COR-L47 (cell line): ENCODE measurements around the gene CHN2.

Experiments used
- DNase-seq: peaks from one replicate; lab custom pipeline; 2025; lab: John Stamatoyannopoulos, UW

CHN2 gene

DNA sequence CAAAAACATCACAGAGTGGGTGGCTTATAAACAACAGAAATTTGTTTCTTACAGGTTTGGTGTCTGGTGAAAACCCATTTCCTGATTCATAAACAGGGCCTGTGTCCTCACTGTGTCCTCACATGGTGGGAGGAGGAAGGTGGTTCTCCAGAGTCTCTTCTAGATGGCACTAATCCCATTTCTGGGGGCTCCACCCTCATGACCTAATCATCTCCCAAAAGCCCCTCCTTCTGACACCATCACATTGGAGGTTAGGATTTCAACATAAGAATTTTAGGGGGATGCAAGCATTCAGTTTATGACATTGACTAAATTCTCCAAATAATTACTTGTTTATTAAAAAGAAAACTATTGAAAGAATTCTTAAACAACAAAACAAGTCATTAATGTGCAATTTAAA is 116.0 kb downstream of the CHN2 start:
- no peak for DNase-seq

DNA sequence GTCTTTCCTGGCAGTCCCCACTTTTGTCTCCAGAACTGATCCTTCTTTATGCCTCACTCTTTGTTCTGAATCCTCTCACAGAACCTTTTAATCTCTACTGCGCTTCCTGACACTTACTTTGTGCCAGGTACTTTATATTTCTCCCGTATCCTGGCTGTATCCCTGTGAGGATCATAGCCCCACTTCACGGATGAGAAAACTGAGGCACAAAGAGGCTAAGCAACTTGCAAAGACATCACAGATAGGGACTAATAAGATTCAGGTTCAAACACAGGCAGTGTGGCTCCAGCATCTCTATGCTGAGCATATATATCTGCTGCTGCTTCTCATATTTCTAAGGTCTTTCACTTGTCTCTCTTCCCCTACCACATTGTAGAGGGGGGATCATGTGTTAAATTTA is 116.7 kb downstream of the CHN2 start:
- DNase-seq, result no peak

DNA sequence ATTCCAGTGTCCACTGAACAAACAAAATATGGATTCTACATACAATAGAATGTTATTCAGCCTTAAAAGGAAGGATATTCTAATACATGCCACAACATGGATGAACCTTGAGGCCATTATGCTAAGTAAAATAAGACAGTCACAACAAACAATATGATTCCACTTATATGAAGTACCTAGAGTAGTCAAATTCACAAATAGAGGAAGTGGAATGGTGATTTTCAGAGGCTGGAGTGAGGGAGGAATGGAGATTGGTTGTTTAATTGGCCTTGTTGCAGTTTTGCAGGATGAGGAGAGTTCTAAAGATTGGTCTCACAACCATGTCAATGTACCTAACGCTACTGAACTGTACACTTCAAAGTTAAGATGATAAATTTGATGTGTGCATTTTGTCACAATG is 119.6 kb downstream of the CHN2 start:
- DNase-seq, result no peak

DNA sequence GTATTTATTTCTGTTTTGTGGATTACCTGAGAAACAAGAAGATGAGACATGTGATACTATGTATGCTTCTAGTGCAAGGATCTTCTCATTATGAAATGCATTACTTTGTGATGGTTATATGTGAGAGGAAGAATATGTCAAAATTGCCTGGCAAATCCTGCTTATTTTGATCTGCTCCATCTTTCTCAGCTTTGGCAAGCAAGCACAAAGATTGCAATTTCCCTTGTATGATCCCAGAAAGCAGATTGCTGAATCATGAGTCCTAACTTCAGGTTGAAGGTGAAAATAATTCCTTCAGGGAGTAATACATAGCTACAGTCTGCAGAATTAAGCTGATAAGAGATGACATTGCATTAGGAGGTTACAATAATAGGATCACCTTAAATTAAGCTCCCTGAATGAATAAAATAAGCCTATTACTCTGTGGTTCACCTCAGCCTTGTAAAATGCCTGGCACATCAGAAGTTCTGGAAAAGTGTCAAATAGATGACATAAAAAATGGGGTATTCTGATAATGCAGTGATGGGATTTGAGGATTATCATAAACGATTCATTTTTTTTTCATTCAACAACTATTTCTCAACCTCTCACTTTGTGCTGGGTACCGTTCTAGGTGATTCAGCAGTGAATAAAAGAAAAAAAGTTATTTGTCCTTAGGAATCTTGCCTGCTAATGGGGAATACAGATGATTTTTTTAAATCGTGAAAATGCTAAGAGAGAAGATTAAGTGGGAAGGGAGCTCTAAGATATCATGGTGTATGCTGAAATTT is 120.7 kb downstream of the CHN2 start:
- no peak for DNase-seq

DNA sequence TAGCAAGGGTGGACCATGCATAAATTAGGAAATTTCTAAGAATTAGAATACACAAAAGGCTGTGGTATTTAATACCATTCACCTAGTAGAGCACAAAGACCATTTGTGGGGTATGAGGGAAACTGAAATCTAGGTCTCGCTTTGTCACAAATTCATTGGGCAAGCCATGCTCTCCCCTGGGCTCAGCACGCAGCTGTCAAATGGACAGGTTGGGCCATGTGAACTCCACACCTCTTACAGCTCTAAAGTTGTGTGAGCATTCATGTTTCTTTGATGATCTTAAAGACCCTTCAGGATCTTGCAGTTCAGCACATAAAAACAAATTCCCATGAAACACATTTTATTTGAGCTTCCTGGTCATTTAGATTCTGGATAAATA is 121.3 kb downstream of the CHN2 start:
- no peak for DNase-seq

DNA sequence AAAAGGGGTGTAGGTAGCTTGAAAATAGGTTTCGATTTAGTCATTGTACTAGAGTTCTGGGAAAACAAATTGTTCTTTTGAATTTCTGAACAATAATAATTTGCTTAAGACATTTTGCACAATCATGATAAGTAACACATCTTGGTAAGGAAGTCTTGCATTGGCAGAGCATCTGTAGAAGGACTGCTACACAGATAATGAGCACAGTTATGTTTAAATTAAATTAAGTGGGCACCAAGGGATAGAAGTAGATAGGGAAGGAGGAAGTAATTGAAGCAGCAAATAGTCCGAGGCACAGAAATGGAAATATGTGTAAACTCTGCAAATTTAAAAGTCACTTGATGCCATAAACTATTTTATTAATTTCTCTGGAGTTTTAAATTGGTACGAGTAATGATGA is 122.4 kb downstream of the CHN2 start:
- DNase-seq, result no peak

DNA sequence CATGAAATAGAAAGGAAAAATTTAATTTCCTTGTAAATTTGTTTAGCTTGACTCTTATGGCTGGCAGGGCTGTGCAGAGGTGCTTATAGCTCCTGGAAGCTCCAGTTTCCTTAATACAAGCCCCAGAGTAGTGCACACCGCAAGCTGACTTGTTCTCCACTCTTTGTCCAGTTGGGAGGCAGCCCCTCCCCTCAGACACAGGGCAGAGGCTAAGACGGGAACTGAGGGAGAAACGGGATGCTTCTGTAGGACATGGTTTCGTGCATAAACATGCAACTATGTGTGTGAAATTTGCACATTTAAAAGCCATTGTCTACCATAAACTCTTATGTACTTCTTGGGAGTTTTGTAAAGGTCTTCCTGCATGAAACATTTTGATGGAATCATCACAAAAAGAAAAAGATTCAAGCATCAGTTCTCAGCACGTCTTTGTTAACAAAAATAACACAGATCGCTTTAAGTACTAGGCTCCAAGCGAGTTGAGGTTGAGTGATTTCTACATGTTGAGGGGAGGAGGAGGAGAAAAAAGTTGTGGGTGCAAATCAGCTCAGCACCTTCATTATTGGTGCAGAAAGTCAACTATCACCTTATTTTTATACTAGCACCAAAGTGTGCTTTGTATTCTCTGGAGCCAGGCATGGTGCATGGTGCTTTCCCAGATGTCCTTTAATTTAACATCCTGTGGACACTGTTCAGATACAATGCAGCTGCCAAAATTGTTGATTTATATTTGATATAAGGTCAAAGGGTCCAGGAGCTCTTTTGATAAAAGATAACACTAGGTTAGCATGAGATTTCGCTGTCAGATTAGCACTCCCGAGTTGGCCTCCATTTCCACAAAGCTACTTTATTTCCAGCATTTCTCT is 124.5 kb downstream of the CHN2 start:
- no peak for DNase-seq

DNA sequence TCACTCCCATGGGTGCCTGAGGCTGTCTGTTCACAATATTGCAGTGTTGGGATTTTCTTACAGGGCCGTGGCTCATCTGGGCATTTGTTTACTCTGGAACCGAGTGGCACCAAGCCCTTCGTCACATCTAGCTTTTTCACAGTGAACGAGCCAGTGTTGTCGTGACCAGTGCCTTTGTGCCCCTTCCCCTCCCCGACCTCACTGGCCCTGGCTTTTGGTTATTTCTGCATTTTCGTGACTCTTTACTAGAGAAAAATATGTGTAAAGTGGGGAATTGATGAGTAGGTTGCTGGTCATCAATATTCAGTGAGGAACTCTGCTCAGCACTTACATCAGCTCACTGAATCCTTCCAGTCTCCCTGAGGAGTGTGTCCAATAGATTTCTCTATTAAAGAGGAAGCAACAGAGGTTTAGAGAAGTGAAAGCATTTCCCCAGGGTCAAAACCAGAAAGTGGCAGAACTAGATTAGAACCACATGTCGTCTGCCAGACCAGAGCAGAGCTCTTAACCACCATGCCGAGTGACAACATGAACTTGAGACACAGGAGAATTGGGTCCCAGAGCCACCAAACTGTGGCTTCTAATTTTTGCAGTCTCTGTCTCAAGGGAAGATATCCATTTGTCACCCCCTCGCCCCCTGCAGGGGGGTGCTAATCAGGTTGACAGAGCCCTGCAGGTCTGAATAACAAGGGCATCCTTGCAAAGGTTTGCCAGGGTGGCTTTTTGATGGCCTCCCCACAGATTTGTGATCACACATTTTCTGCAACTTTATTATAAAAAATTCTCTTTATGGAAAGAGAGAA is 125.3 kb downstream of the CHN2 start:
- DNase-seq, result no peak

DNA sequence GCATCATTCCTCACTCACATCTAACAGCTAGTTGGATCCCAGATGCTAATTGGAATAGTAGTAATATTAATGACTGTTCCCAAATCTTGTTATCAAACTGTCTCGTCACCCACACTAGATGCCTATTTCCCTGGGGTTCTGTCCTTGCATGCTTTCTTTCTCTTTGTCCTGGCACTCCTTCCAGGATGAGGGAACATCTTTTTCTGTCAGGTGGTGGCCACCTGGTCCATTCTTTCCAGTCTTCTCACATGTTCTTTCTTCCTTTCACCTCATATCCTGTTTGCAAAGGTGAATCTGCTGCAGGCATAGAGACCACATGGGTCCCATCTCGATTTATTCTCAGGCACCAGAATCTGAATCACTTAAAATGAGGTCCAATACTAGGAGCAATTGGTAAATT is 126.0 kb downstream of the CHN2 start:
- DNase-seq, result no peak

DNA sequence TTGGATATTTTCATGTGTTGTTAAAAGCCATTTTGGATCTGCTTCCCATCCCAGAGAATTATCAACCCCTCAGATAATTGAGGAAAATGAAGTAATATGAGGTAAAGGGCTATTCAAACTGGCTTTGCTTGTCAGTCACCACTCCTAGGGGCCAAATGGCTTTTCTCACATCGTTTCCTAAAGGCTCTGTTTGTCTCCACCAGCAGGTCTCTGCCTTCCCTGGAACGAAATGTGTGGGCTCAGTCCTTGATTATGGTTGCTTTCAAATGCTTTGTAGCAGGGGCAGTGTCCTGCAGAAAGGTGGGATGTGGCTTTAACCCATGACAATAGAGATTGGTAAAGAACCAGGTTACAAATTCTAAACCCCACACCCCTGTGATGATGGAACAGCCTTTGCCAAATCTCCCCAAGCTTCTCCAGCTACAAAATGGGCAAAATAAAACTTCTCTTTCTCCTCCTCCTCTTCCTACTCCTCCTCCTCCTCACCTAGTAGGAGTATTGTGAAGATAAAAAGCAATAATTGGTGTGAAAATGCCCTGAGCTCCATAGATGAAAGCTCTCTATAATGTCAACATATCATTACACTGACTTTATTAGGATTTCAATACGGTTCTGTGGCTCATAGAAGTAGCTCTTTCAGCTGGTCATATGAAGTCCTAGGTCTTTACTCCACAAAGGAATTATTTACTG is 127.6 kb downstream of the CHN2 start:
- no peak for DNase-seq

DNA sequence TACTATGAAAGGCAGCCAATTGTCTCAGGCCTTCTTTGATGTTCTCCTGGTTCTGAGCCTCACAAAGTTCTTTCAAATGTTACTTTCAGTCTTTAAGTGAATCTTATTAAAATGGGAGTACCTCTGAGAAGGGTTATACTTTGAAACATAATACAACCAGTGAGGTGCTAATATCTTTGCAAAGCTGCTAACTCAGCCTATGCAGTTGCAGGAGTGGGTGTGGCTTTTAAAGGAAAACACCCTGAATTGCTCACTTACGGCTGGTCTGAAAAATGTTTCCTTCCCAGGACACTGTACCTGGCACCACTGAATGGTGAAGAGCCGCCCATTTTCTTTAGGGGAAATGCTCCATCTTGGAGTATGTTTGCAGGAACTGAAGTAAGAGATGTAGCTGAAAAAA is 130.9 kb downstream of the CHN2 start:
- no peak for DNase-seq

DNA sequence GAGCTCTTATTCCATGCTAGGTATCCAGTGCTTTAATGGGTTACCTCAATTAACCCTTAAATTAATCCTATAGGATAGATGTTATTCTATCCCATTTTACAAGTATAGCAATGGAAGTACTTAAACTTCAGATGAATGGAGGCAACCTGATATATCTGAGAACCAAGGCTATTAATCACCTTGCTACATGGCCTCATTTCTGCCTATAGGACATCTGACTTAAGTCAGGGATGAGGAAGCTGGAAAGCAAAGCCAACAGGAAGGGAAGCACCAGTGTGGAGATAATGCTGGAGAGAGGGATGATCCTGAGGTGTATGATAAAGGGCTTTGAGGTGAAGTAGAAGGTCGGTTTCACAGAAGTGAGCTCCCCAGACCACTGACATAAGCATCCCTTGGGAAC is 132.3 kb downstream of the CHN2 start:
- DNase-seq, result no peak

DNA sequence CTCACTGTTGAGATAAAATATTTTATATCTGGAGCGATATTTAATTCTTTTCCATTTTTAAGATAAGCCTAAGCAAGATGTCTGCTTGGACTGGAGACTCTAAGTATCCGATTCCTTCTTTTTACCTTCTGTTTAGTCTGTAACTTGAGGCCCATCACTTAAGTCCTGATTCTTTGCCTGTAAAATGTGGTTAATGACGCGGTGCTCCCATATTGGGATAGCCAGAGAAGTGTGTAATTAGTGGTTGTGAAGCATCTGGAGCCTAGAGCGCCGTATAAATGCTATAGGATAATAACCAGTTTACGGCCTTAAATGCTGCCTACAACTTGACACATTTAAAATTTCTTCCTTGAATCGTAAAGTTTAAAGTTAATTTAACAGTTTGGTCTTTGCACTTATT is 132.9 kb downstream of the CHN2 start:
- no peak for DNase-seq

DNA sequence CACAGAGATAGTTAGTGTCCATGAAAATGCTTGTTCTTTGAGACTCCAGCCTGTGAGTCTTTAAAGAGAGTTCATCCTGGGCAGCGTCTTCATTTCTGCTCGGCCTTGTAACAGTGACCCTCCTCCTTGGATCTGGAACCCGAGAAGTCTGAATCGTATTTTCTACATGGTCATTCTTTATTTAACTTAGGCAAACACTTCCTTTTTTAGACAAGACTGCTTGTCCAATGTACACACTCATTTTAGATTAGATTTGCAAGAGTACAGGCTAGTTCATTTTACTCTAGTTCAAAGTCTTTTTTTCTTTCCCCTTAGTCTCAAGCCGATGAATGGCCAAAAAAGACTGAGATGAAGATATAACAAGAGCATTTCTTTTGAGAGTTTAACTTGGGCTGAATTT is 133.5 kb downstream of the CHN2 start:
- DNase-seq, result no peak

DNA sequence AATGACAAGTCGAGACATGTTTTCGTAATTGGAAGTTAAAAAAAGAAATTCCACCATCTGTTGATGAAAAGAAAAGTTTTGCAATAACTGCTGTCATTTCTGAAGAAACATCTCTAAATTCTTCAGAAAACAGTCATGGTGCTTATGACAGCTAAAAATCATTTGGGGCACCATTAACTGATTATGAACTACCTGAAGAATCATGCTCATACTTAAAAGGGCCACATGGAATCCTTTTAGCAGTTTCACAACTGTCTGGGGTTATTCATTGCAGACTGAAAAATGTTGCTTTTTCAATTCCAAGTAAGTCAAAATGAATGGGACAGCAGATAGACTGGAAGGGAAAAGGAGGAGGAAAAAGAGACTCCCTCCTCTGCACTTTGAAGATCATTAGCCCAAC is 134.2 kb downstream of the CHN2 start:
- no peak for DNase-seq

DNA sequence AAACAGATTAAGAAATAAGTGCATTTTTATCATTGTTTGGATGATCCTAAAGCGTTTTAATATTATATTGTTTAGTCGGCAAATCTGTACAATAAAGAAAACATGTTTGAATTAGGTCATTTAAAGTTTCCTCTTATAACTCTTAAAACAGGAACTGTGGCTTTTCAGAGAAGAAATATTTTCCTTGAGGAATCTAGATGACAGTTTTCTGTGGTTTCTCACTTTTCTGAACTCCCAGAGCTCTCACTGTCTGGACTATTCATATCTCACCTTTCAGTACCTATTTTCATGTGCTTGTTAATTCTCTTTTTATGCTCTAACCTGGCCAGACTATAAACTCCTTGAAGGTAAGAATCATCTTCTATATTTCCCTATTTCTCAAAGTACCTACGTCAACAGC is 135.1 kb downstream of the CHN2 start:
- no peak for DNase-seq

DNA sequence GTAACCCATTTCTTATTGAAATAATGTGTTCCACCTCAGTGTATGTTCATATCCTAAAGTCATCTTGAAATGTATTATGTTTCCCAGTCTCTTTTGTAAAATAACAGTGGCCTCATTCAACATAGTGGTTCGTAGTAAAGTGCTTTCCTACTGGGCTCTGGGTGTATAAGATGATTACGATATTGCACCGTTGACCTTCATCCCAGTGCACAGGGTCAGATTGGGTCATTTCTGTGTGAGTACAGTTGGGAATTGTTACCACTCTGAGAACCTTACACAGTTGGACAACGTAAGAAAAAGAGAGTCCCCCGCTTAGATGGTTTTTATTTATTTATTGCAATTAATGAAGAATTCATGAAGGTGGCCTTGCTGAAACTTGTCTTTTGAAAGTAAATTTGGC is 135.6 kb downstream of the CHN2 start:
- no peak for DNase-seq

DNA sequence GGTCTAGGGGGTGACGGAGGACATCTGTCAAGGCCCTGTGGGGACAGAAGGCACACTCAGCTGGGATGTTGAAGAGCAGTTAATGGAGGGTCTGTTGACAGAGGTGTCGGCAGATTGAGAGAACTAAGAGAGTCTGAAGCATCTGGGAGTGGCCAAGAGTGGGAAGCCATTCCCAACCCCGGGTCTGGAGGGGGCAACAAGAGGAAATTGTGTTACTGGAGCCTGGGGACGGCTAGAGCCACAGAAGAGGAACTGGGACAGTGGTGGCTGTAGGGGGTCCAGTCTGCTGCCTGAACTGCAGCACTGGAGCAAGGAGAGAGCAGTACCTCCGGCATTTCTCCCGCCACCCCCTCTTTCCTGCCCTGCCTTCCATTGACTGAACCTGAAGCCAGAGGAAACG is 136.6 kb downstream of the CHN2 start:
- no peak for DNase-seq

DNA sequence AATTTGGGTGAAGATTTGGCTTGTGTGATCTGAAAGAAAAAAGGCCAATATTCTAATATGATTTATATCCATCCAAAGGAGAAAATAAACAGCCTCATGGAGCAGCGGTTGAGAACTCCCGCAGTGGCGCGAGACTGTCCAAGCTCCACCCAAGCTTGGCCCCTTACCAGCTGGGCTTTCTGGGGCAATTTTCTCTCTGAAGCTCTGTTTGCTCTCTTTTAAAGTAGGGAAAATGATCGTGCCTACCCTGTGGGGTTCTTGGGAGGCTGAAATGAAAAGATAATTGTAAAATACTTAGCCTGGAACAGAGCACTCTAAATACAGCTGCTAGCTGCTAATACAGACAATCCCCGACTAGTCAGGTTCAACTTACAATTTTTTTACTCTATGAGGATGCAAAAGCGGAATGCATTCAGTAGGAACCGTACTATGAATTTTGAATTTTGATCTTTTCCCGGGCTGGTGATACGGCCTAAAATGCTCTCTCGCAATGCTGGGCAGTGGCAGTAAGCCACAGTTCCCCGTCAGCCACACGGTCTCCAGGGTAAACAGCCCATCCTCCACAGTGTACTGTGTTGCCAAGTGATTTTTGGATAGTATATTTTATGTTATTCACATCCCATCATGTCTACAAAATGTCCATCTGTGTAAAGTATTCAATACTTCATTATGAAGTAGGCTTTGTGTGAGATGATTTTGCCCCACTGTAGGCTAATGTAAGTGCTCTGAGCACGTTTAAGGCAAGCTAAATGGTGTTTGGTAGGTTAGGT is 137.7 kb downstream of the CHN2 start:
- peak; percentile 97 for DNase-seq

DNA sequence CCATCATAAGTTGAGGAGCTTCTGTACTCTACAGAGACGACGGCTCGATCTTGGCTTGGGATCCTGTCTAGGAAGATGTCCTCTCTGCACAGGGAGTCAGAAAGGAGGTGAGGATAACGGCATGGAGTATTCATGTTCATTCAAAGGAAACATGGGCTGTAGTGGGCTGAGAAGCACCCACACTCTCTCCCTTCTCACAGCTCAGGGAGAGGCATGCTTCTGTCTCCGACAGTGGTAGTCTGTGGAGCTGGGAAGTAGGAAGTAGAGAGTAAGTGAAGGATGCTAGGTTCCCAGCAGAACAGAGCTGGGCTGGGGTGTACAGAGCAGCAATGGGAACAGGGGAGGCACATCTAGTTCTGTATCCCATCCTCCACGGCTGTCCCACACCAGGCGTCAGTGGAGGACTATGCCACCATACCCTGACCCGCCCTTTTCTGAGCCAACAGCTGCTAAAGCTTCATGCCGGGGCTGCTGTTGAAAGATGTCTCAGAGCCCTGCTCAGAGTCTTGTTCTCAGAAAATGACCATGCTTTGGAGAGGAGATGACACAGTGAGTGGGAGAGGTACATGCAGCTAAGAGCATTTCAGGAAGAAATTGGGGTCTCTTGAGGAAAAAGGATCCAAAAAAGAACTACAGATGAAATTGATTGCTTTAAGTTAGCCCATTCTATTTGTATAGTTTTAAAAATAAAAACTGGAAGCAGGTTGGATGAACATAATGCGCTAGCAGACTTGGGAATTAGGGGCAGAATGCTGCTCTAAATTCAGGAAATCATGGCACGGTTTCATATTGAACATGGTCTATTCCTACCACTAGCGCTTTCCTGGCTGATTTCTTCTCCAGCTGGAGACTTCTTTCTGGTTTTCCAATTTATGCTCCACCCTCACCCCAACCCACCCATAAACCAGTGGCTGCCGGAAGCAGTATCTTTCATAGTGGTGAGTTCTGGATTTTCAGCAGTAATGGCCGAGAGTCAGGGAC is 138.6 kb downstream of the CHN2 start:
- DNase-seq, result peak; percentile 32
